HEK293 (cell line): Measurements from ENCODE around the gene MOGAT2.

Experiments
- CTCF ChIA-PET: fragments of 350-600 bp; formaldehyde crosslinking; extraction: SDS; loops from one replicate; lab custom pipeline; 2021; ENCODE audit warnings: antibody characterized with exemption; lab: Yijun Ruan, JAX
- POLR2A ChIA-PET: fragments of 300-600 bp; formaldehyde crosslinking; extraction: SDS; loops from one replicate; lab custom pipeline; 2020; ENCODE audit warnings: antibody characterized with exemption, inconsistent platforms; lab: Yijun Ruan, JAX
- H3K27ac ChIP-seq: fragments of 200-500 bp; sonication (Bioruptor generic); 2 replicates; pipeline ENCODE4 v1.5.1; 2014; ENCODE audit warnings: low read depth, low read length, control low read depth, inconsistent platforms; ENCODE audit errors: extremely low read depth
- H3K36me3 ChIP-seq, 2 experiments: fragments of 200-500 bp in 1 of 2; sonication (Bioruptor generic) in 1 of 2; 1 replicate in 1 of 2; 2 replicates in 1 of 2; pipeline ENCODE4 v1.5.1; 2014 to 2017; ENCODE audit warnings: inconsistent platforms in 2 of 2, low read length in 2 of 2; ENCODE audit not compliant: control insufficient read depth in 2 of 2, insufficient read depth in 1 of 2
- H3K4me1 ChIP-seq: fragments of 200-500 bp; sonication (Bioruptor generic); 2 replicates; pipeline ENCODE4 v1.5.1; 2014; ENCODE audit warnings: mild to moderate bottlenecking, low read length, inconsistent platforms; ENCODE audit not compliant: control insufficient read depth, insufficient read depth
- H3K4me3 ChIP-seq: 2 replicates; pipeline ENCODE4 v1.5.1; 2011; ENCODE audit warnings: low read depth, mild to moderate bottlenecking, control low read depth, low read length, moderate library complexity
- H3K9me3 ChIP-seq: fragments of 200-500 bp; sonication (Bioruptor generic); 2 replicates; pipeline ENCODE4 v1.5.1; 2014; ENCODE audit warnings: low read depth, low read length, inconsistent platforms; ENCODE audit not compliant: control insufficient read depth, insufficient read depth
- GLI4 ChIP-seq: fragments of 450-650 bp; formaldehyde crosslinking; IDR thresholded peaks from 2 replicates; pipeline ENCODE4 v1.5.1; 2016; ENCODE audit warnings: missing biosample characterization, missing genetic modification characterization
- GLIS1 ChIP-seq: fragments of 450-650 bp; formaldehyde crosslinking; IDR thresholded peaks from 2 replicates; pipeline ENCODE4 v1.5.1; 2016; ENCODE audit warnings: missing biosample characterization, missing genetic modification characterization
- KLF1 ChIP-seq: fragments of 450-650 bp; formaldehyde crosslinking; IDR thresholded peaks from 2 replicates; pipeline ENCODE4 v1.5.1; 2016; ENCODE audit warnings: missing biosample characterization, missing genetic modification characterization
- MYNN ChIP-seq: fragments of 450-650 bp; formaldehyde crosslinking; IDR thresholded peaks from 2 replicates; pipeline ENCODE4 v1.5.1; 2016; ENCODE audit warnings: missing biosample characterization, missing genetic modification characterization, borderline replicate concordance
- MZF1 ChIP-seq: fragments of 450-650 bp; formaldehyde crosslinking; IDR thresholded peaks from 2 replicates; pipeline ENCODE4 v1.5.1; 2017; ENCODE audit warnings: missing biosample characterization, missing genetic modification characterization, borderline replicate concordance
- PRDM1 ChIP-seq: fragments of 450-650 bp; formaldehyde crosslinking; IDR thresholded peaks from 2 replicates; pipeline ENCODE4; 2016; ENCODE audit warnings: missing biosample characterization, missing genetic modification characterization
- WT1 ChIP-seq: fragments of 450-650 bp; formaldehyde crosslinking; IDR thresholded peaks from 2 replicates; pipeline ENCODE4 v1.5.1; 2016; ENCODE audit warnings: missing biosample characterization, missing genetic modification characterization
- YY1 ChIP-seq: fragments of 450-650 bp; formaldehyde crosslinking; IDR thresholded peaks from 2 replicates; pipeline ENCODE4 v1.5.1; 2018; ENCODE audit warnings: missing biosample characterization, missing genetic modification characterization
- YY2 ChIP-seq: fragments of 450-650 bp; formaldehyde crosslinking; IDR thresholded peaks from 2 replicates; pipeline ENCODE4 v1.5.1; 2016; ENCODE audit warnings: missing biosample characterization, missing genetic modification characterization
- ZBTB48 ChIP-seq: fragments of 450-650 bp; formaldehyde crosslinking; IDR thresholded peaks from 2 replicates; pipeline ENCODE4 v1.5.1; 2016; ENCODE audit warnings: missing biosample characterization, missing genetic modification characterization
- ZFP3 ChIP-seq: fragments of 450-650 bp; formaldehyde crosslinking; IDR thresholded peaks from 2 replicates; pipeline ENCODE4 v1.5.1; 2016; ENCODE audit warnings: low read depth, missing biosample characterization, missing genetic modification characterization
- ZNF2 ChIP-seq: fragments of 450-650 bp; formaldehyde crosslinking; IDR thresholded peaks from 2 replicates; pipeline ENCODE4 v1.5.1; 2016; ENCODE audit warnings: missing biosample characterization, missing genetic modification characterization
- ZNF239 ChIP-seq: fragments of 450-650 bp; formaldehyde crosslinking; IDR thresholded peaks from 2 replicates; pipeline ENCODE4 v1.5.1; 2016; ENCODE audit warnings: missing biosample characterization, missing genetic modification characterization
- ZNF266 ChIP-seq: fragments of 450-650 bp; formaldehyde crosslinking; IDR thresholded peaks from 2 replicates; pipeline ENCODE4 v1.5.1; 2016; ENCODE audit warnings: missing biosample characterization, missing genetic modification characterization, low read depth
- ZNF292 ChIP-seq: fragments of 450-650 bp; formaldehyde crosslinking; IDR thresholded peaks from 2 replicates; pipeline ENCODE4 v1.5.1; 2016; ENCODE audit warnings: low read depth, missing biosample characterization, missing genetic modification characterization, borderline replicate concordance
- ZNF433 ChIP-seq: fragments of 450-650 bp; formaldehyde crosslinking; IDR thresholded peaks from 2 replicates; pipeline ENCODE4 v1.5.1; 2016; ENCODE audit warnings: missing biosample characterization, missing genetic modification characterization, low read depth
- ZNF530 ChIP-seq: fragments of 450-650 bp; formaldehyde crosslinking; IDR thresholded peaks from 2 replicates; pipeline ENCODE4 v1.5.1; 2016; ENCODE audit warnings: low read depth, missing biosample characterization, missing genetic modification characterization
- ZNF549 ChIP-seq: fragments of 450-650 bp; IDR thresholded peaks from 2 replicates; pipeline ENCODE4 v1.5.1; 2018; ENCODE audit warnings: missing biosample characterization, missing genetic modification characterization, mild to moderate bottlenecking, inconsistent platforms, moderate library complexity
- ZNF600 ChIP-seq: fragments of 450-650 bp; formaldehyde crosslinking; IDR thresholded peaks from 2 replicates; pipeline ENCODE4 v1.5.1; 2016; ENCODE audit warnings: missing biosample characterization, missing genetic modification characterization
- TF ChIP-seq, protein P1 (sequence below): fragments of 450-650 bp; formaldehyde crosslinking; IDR thresholded peaks from 2 replicates; pipeline ENCODE4 v1.5.1; 2016; ENCODE audit warnings: missing biosample characterization, missing genetic modification characterization
- TF ChIP-seq, protein P2 (sequence below): fragments of 450-650 bp; formaldehyde crosslinking; IDR thresholded peaks from 2 replicates; pipeline ENCODE4 v1.5.1; 2017; ENCODE audit warnings: missing biosample characterization, missing genetic modification characterization
- TF ChIP-seq, protein P3 (sequence below): fragments of 450-650 bp; formaldehyde crosslinking; IDR thresholded peaks from 2 replicates; pipeline ENCODE4 v1.5.1; 2016; ENCODE audit warnings: missing biosample characterization, missing genetic modification characterization
- TF ChIP-seq, protein P4 (sequence below): fragments of 450-650 bp; formaldehyde crosslinking; IDR thresholded peaks from 2 replicates; pipeline ENCODE4 v1.5.1; 2016; ENCODE audit warnings: missing biosample characterization, missing genetic modification characterization, borderline replicate concordance
- TF ChIP-seq, protein P5 (sequence below): fragments of 450-650 bp; formaldehyde crosslinking; IDR thresholded peaks from 2 replicates; pipeline ENCODE4 v1.5.1; 2016; ENCODE audit warnings: missing biosample characterization, missing genetic modification characterization

Gene MOGAT2

DNA sequence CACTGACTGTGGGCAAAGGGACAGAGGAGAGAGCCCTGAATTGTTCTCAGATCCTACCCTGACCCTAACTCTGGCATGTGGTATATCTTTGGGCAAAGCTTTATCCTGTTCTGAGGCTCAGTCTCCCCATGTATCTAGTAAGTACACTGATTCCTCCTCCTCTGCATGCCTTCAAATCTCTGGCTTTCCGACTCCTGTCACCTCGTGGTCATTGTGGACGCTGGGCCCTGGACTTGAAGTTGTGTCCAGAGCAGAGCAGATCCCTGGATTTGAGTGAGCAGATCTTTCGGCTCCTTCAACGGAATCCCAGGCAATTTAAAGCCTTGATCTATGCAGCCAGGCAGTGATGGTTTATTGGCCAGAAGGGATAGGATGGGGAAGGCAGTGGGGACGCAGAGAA lies 3.0 kb downstream of the MOGAT2 start (continued):
- no peak for TF ChIP-seq YY1 (tag by site-specific recombination)
- no peak for TF ChIP-seq GLIS1
- TF ChIP-seq, protein P1, sequence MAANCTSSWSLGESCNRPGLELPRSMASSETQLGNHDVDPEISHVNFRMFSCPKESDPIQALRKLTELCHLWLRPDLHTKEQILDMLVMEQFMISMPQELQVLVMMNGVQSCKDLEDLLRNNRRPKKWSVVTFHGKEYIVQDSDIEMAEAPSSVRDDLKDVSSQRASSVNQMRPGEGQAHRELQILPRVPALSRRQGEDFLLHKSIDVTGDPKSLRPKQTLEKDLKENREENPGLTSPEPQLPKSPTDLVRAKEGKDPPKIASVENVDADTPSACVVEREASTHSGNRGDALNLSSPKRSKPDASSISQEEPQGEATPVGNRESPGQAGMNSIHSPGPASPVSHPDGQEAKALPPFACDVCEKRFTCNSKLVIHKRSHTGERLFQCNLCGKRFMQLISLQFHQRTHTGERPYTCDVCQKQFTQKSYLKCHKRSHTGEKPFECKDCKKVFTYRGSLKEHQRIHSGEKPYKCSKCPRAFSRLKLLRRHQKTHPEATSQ = no peak
- TF ChIP-seq, protein P2, sequence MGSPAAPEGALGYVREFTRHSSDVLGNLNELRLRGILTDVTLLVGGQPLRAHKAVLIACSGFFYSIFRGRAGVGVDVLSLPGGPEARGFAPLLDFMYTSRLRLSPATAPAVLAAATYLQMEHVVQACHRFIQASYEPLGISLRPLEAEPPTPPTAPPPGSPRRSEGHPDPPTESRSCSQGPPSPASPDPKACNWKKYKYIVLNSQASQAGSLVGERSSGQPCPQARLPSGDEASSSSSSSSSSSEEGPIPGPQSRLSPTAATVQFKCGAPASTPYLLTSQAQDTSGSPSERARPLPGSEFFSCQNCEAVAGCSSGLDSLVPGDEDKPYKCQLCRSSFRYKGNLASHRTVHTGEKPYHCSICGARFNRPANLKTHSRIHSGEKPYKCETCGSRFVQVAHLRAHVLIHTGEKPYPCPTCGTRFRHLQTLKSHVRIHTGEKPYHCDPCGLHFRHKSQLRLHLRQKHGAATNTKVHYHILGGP (tag by site-specific recombination) = no peak
- no peak for TF ChIP-seq YY2 (tag by site-specific recombination)
- TF ChIP-seq KLF1 (tag by site-specific recombination) = no peak
- TF ChIP-seq, protein P3, sequence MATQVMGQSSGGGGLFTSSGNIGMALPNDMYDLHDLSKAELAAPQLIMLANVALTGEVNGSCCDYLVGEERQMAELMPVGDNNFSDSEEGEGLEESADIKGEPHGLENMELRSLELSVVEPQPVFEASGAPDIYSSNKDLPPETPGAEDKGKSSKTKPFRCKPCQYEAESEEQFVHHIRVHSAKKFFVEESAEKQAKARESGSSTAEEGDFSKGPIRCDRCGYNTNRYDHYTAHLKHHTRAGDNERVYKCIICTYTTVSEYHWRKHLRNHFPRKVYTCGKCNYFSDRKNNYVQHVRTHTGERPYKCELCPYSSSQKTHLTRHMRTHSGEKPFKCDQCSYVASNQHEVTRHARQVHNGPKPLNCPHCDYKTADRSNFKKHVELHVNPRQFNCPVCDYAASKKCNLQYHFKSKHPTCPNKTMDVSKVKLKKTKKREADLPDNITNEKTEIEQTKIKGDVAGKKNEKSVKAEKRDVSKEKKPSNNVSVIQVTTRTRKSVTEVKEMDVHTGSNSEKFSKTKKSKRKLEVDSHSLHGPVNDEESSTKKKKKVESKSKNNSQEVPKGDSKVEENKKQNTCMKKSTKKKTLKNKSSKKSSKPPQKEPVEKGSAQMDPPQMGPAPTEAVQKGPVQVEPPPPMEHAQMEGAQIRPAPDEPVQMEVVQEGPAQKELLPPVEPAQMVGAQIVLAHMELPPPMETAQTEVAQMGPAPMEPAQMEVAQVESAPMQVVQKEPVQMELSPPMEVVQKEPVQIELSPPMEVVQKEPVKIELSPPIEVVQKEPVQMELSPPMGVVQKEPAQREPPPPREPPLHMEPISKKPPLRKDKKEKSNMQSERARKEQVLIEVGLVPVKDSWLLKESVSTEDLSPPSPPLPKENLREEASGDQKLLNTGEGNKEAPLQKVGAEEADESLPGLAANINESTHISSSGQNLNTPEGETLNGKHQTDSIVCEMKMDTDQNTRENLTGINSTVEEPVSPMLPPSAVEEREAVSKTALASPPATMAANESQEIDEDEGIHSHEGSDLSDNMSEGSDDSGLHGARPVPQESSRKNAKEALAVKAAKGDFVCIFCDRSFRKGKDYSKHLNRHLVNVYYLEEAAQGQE (tag by site-specific recombination) = no peak
- TF ChIP-seq ZNF530 (tag by site-specific recombination) = no peak
- TF ChIP-seq ZNF266 = no peak
- TF ChIP-seq ZNF292 (tag by site-specific recombination) = no peak
- TF ChIP-seq ZNF433 (tag by site-specific recombination) = no peak
- no peak for TF ChIP-seq ZNF2 (tag by site-specific recombination)
- no peak for TF ChIP-seq ZNF239

DNA sequence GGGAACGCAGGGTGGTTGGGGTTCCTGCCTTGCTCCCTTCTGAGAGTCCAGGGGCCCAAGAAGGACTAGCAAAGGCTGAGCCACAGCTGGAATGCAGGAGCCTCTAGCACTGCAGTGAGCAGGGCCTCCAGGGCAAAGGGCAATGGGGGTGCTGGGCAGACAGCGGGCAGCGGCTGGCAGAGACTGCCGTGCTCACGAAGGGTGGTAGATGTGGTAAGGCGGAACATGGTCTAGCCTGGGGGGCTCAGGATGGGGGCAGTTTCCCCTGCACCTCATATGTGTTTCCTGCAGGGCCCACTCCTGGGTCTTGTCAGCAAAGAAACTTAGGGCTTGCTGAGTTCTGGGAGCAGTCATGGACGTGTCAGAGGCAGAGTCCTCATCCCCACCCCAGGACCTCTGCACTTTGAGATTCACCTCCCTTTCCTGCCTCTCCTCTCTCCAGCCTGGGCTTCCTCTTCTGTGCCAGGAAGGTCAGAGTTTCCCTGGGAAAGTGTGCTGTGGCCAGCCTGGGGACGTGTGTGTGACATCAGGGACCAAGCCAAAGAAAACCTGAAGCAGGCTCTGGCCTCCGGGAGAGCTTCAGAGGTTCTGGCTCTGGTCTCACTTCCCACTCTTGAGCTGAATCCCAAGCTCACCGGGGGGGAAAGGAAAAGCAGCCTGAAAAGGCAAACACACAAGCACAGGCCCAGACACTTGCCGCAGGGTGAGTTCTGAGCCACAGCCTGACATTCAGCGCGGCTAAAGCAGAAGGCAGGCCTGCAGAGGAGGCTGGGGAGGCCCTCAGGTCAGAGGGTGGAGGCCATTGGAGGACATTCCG lies 4.4 kb downstream of the MOGAT2 start:
- Histone ChIP-seq H3K9me3 (no peaks in the 10 kb centered on the region), H3K27ac (no peak overlapping the region), H3K4me1 (no peaks in the 10 kb centered on the region), H3K36me3 (no peaks in the 10 kb centered on the region), H3K4me3 (no peak overlapping the region)
- POLR2A ChIA-PET = no interaction called here
- CTCF ChIA-PET = interaction anchor here (0.6 to 2.3 kb wide), 10 partner anchors 8 to 596 kb away, joined by 3 to 21 read pairs (median 6); no protein-coding TSS in a partner anchor
- TF ChIP-seq WT1 (tag by site-specific recombination) (no peak), ZFP3 (tag by site-specific recombination) (no peak), MYNN (tag by site-specific recombination) (no peak), MZF1 (tag by site-specific recombination) (no peak), PRDM1 (tag by site-specific recombination) (no peak), ZBTB48 (tag by site-specific recombination) (no peak), ZNF549 (tag by site-specific recombination) (no peak), GLI4 (no peak), ZNF600 (tag by site-specific recombination) (no peak)
- TF ChIP-seq, protein P4, sequence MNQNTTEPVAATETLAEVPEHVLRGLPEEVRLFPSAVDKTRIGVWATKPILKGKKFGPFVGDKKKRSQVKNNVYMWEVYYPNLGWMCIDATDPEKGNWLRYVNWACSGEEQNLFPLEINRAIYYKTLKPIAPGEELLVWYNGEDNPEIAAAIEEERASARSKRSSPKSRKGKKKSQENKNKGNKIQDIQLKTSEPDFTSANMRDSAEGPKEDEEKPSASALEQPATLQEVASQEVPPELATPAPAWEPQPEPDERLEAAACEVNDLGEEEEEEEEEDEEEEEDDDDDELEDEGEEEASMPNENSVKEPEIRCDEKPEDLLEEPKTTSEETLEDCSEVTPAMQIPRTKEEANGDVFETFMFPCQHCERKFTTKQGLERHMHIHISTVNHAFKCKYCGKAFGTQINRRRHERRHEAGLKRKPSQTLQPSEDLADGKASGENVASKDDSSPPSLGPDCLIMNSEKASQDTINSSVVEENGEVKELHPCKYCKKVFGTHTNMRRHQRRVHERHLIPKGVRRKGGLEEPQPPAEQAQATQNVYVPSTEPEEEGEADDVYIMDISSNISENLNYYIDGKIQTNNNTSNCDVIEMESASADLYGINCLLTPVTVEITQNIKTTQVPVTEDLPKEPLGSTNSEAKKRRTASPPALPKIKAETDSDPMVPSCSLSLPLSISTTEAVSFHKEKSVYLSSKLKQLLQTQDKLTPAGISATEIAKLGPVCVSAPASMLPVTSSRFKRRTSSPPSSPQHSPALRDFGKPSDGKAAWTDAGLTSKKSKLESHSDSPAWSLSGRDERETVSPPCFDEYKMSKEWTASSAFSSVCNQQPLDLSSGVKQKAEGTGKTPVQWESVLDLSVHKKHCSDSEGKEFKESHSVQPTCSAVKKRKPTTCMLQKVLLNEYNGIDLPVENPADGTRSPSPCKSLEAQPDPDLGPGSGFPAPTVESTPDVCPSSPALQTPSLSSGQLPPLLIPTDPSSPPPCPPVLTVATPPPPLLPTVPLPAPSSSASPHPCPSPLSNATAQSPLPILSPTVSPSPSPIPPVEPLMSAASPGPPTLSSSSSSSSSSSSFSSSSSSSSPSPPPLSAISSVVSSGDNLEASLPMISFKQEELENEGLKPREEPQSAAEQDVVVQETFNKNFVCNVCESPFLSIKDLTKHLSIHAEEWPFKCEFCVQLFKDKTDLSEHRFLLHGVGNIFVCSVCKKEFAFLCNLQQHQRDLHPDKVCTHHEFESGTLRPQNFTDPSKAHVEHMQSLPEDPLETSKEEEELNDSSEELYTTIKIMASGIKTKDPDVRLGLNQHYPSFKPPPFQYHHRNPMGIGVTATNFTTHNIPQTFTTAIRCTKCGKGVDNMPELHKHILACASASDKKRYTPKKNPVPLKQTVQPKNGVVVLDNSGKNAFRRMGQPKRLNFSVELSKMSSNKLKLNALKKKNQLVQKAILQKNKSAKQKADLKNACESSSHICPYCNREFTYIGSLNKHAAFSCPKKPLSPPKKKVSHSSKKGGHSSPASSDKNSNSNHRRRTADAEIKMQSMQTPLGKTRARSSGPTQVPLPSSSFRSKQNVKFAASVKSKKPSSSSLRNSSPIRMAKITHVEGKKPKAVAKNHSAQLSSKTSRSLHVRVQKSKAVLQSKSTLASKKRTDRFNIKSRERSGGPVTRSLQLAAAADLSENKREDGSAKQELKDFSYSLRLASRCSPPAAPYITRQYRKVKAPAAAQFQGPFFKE (tag by site-specific recombination) = no peak
- TF ChIP-seq, protein P5, sequence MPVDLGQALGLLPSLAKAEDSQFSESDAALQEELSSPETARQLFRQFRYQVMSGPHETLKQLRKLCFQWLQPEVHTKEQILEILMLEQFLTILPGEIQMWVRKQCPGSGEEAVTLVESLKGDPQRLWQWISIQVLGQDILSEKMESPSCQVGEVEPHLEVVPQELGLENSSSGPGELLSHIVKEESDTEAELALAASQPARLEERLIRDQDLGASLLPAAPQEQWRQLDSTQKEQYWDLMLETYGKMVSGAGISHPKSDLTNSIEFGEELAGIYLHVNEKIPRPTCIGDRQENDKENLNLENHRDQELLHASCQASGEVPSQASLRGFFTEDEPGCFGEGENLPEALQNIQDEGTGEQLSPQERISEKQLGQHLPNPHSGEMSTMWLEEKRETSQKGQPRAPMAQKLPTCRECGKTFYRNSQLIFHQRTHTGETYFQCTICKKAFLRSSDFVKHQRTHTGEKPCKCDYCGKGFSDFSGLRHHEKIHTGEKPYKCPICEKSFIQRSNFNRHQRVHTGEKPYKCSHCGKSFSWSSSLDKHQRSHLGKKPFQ = no peak
